HEK293T (cell line): Measurements from ENCODE around the gene ADGRD1.

Experiments
- CTCF ChIA-PET: fragments of 350-600 bp; formaldehyde crosslinking; extraction: SDS; loops from one replicate; lab custom pipeline; 2021; ENCODE audit warnings: antibody characterized with exemption, inconsistent platforms; lab: Yijun Ruan, JAX
- POLR2A ChIA-PET: fragments of 350-600 bp; formaldehyde crosslinking; extraction: SDS; loops from one replicate; lab custom pipeline; 2020; ENCODE audit warnings: antibody characterized with exemption, inconsistent platforms; lab: Yijun Ruan, JAX
- DNase-seq: peaks from one replicate; pipeline ENCODE4 v3.0.0; 2012; ENCODE audit warnings: mixed read lengths; ENCODE audit errors: extremely low spot score
- ARNT ChIP-seq: fragments of 450-650 bp; IDR thresholded peaks from 2 replicates; pipeline ENCODE4 v1.6.1; 2017; ENCODE audit warnings: mild to moderate bottlenecking
- BHLHE40 ChIP-seq: fragments of 450-650 bp; IDR thresholded peaks from 2 replicates; pipeline ENCODE4 v1.6.1; 2016; ENCODE audit warnings: mild to moderate bottlenecking, moderate library complexity, borderline replicate concordance
- CTBP1 ChIP-seq: fragments of 450-650 bp; IDR thresholded peaks from 2 replicates; pipeline ENCODE4 v1.6.1; 2016; ENCODE audit warnings: borderline replicate concordance
- ELF4 ChIP-seq: fragments of 450-650 bp; IDR thresholded peaks from 2 replicates; pipeline ENCODE4 v1.6.1; 2017; ENCODE audit warnings: antibody characterized with exemption
- FOXA1 ChIP-seq: fragments of 450-650 bp; IDR thresholded peaks from 2 replicates; pipeline ENCODE4 v1.6.1; 2016; ENCODE audit warnings: mild to moderate bottlenecking
- FOXK2 ChIP-seq: fragments of 450-650 bp; IDR thresholded peaks from 2 replicates; pipeline ENCODE4 v1.6.1; 2016; ENCODE audit warnings: mild to moderate bottlenecking
- FOXM1 ChIP-seq: fragments of 450-650 bp; IDR thresholded peaks from 2 replicates; pipeline ENCODE4 v1.6.1; 2017; ENCODE audit warnings: mild to moderate bottlenecking, borderline replicate concordance
- HDGF ChIP-seq: fragments of 450-650 bp; IDR thresholded peaks from 2 replicates; pipeline ENCODE4 v1.6.1; 2017; ENCODE audit warnings: antibody characterized with exemption, borderline replicate concordance
- L3MBTL2 ChIP-seq: fragments of 450-650 bp; conservative IDR thresholded peaks from 2 replicates; pipeline ENCODE4 v1.6.1; 2016; ENCODE audit warnings: mild to moderate bottlenecking
- LEF1 ChIP-seq: fragments of 450-650 bp; IDR thresholded peaks from 2 replicates; pipeline ENCODE4 v1.6.1; 2017; ENCODE audit warnings: mild to moderate bottlenecking, borderline replicate concordance
- NFRKB ChIP-seq: fragments of 450-650 bp; IDR thresholded peaks from 2 replicates; pipeline ENCODE4 v1.6.1; 2016; ENCODE audit warnings: mild to moderate bottlenecking, moderate library complexity
- SP1 ChIP-seq: fragments of 450-650 bp; IDR thresholded peaks from 2 replicates; pipeline ENCODE4 v1.6.1; 2017
- SUZ12 ChIP-seq: fragments of 450-650 bp; IDR thresholded peaks from 2 replicates; pipeline ENCODE4 v1.6.1; 2016; ENCODE audit warnings: mild to moderate bottlenecking
- TARDBP ChIP-seq: fragments of 450-650 bp; IDR thresholded peaks from 2 replicates; pipeline ENCODE4 v1.6.1; 2016
- ZNF384 ChIP-seq: fragments of 450-650 bp; IDR thresholded peaks from 2 replicates; pipeline ENCODE4 v1.6.1; 2016
- TF ChIP-seq, protein P1 (sequence below): fragments of 450-650 bp; IDR thresholded peaks from 2 replicates; pipeline ENCODE4 v1.6.1; 2016

ADGRD1 gene

DNA sequence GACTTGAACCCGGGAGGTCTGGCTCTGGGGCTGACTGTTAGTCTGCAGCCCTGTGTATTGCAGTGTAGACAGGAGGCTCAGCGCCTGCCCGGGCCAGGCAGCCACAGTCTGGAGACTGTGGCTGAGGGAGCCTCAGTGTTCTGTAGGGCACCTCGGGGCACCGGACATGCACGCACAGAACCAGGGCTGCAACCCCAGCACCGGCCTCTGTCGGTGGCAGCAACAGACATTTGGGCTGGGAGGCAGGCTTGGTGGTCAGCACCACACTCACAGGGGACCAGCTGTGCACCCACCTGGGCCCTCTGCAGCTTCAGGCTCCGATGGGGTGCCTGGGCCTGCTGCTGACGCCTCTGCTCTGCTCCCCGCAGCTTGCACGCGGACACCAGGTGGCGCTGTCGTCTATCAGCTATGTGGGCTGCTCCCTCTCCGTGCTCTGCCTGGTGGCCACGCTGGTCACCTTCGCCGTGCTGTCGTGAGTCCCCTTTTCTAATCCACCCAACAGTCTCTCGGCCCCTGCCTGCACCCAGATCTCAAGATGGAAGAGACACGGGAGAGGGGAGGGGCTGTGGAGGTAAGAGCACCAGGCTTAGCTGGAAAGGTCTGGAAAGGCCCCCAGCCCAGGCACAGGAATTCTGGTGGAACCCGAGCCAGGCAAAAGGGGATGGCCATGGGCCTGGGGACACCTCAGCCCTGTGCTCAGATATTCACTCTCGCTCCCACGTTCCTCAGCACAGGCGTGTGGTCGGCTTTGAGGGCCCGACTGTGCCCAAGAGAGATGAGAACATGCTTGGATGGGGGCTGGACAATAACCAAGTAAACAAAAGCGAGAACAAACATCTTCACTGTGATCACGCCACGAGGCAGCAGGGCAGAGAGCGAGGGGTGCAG, 151.0 kb downstream of the ADGRD1 start:
- CTCF ChIA-PET, result interaction anchor here (0.8 to 4.6 kb wide), 9 partner anchors 12 to 726 kb away, joined by 3 to 38 read pairs (median 3); no protein-coding TSS in a partner anchor

DNA sequence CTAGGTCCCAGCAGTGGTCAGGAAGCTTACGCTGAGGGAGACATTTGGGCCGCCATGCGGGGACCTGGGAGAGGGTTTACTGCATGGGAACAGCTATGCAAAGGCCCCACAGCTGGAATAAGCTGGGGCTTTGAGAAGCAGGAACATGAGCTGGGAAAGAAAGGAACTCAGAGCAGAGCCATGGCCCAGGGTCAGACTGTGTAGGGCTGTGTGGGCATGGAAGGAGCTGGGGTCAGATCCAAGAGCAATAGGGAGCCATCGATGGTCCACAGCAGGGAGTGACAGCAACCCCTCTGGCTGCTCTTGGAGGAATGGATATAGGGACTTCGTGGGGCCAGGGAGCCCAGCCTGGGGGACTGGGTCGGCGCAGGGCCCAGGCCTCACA, 151.6 kb downstream of the ADGRD1 start:
- POLR2A ChIA-PET, result interaction anchor here (1.1 kb wide), 2 partner anchors 8 to 723 kb away, joined by 3 to 4 read pairs; partner anchors contain the start of gene MMP17
- DNase-seq, result no peak
- TF ChIP-seq FOXK2, result no peak
- TF ChIP-seq, protein P1, sequence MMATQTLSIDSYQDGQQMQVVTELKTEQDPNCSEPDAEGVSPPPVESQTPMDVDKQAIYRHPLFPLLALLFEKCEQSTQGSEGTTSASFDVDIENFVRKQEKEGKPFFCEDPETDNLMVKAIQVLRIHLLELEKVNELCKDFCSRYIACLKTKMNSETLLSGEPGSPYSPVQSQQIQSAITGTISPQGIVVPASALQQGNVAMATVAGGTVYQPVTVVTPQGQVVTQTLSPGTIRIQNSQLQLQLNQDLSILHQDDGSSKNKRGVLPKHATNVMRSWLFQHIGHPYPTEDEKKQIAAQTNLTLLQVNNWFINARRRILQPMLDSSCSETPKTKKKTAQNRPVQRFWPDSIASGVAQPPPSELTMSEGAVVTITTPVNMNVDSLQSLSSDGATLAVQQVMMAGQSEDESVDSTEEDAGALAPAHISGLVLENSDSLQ, result no peak
- no peak for TF ChIP-seq FOXM1
- CTCF ChIA-PET, result interaction anchor here (0.8 to 4.6 kb wide), 6 partner anchors 12 to 643 kb away, joined by 3 to 38 read pairs (median 4); no protein-coding TSS in a partner anchor

More for the DNA sequence above, 151.0 kb downstream of the ADGRD1 start:
- TF ChIP-seq L3MBTL2 (no peak), FOXM1 (no peak), BHLHE40 (no peak), ELF4 (no peak), LEF1 (no peak), FOXK2 (no peak), TARDBP (no peak), SP1 (no peak), HDGF (no peak)
- TF ChIP-seq, protein P1, result no peak
- peak; percentile 85 for DNase-seq
- POLR2A ChIA-PET, result interaction anchor here (1.1 kb wide), 1 partner anchor 9 kb away, joined by 4 read pairs; no protein-coding TSS in a partner anchor

DNA sequence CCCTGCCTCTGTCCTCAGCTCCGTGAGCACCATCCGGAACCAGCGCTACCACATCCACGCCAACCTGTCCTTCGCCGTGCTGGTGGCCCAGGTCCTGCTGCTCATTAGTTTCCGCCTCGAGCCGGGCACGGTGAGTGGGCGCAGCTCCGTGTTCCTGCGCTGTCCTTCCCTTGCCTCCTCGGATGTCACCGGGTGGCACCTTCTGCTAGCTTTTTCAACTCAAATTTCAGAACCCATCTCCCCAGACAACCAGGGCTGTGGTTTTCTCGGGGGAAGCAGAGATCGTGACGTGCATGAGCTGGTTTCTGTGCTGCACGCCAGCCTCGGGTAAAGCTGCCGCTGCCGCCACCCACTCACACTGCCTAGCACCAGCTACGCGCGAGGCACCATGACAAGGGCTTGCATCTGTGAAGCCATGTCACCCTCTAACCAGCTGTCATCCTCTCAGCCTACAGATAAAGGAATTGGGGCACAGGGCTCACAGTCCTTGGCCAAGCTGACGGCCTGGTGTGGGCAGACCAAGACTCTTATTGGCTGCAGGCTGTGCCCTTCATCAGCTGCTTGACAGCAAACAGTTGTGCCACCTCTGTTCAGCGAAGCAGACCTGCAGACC, 152.1 kb downstream of the ADGRD1 start:
- POLR2A ChIA-PET, result interaction anchor here (1.1 kb wide), 2 partner anchors 8 to 722 kb away, joined by 3 to 4 read pairs; partner anchors contain the start of gene MMP17
- no peak for DNase-seq
- no peak for TF ChIP-seq HDGF
- no peak for TF ChIP-seq FOXA1
- no peak for TF ChIP-seq FOXM1
- TF ChIP-seq TARDBP, result no peak
- TF ChIP-seq ZNF384, result no peak
- TF ChIP-seq, protein P1, result no peak
- no peak for TF ChIP-seq SUZ12
- TF ChIP-seq LEF1, result no peak
- TF ChIP-seq FOXK2, result no peak
- no peak for TF ChIP-seq ARNT
- no peak for TF ChIP-seq NFRKB
- no peak for TF ChIP-seq BHLHE40
- no peak for TF ChIP-seq CTBP1
- TF ChIP-seq L3MBTL2, result no peak
- TF ChIP-seq SP1, result no peak
- CTCF ChIA-PET, result interaction anchor here (1.9 to 4.6 kb wide), 3 partner anchors 11 to 189 kb away, joined by 5 to 38 read pairs (median 8); no protein-coding TSS in a partner anchor

DNA sequence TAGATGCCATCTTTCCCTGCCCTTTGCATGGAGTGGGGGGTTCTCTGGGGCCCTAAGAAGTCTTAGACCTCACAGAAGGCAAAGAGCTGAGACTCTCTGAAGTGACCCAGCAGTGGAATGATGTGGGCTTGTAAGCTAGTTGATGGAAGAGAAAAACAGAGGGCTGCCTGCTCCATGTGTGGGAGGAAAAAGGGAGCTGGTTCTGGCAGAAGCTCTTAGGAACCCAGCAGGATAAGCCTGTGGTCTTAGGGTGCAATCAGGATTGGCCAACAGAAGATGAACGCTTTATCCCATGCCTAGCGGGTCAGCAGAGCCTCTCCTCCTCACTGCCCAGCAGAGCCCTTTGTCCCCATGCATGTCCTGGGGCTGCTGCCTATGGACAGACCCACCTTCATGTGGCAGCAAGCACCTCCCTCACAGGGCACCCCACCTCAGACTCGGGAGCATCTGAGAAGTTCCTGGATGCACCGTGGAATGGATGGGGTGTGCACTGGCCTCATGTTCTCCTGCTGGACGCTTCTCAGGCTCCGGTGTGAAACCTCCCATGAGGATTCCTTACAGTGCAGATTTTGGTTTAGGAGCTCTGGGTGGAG, 152.7 kb downstream of the ADGRD1 start:
- no peak for DNase-seq
- ChIA-PET CTCF (interaction anchor here (0.6 to 4.6 kb wide), 3 partner anchors 26 to 980 kb away, joined by 4 to 38 read pairs (median 5); no protein-coding TSS in a partner anchor), POLR2A (interaction anchor here (1.1 kb wide), 1 partner anchor 722 kb away, joined by 3 read pairs; the partner anchor contains the start of gene MMP17)
- TF ChIP-seq CTBP1, result no peak
- TF ChIP-seq SUZ12, result no peak
- no peak for TF ChIP-seq NFRKB
- no peak for TF ChIP-seq SP1
- no peak for TF ChIP-seq ARNT
- TF ChIP-seq TARDBP, result no peak
- TF ChIP-seq FOXA1, result no peak

DNA sequence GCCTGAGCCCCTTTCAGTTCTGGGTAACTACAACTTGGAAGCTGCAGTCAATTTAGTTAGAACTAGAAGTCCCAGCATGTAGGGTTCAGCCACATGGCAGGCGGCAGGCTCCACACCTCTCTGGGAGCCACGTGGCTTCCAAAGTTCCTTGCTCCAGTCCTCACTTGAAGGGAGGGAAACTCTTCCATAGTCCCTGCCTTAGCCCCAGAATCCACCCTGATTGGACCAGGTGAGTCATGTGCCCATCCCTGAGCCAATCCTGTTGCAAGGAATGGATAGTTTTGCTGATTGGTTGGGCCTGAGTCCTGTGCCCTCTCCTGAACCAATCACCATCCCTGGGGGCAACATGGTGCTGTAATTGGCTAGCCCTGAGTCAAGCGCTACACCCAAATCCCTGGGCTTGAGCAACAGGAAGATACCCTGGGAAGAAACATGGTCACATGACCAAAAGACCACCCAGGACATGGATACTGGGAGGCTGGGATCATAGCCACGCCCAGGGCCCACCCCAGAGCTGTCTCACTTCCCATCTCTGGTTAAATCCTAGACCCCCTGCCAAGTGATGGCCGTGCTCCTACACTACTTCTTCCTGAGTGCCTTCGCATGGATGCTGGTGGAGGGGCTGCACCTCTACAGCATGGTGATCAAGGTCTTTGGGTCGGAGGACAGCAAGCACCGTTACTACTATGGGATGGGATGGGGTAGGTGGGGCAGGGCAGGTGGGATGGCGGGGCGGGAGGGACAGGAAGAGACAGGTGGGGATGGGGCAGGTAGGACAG, 154.7 kb downstream of the ADGRD1 start:
- ChIA-PET CTCF (no interaction called here), POLR2A (no interaction called here)
- no peak for DNase-seq
- TF ChIP-seq NFRKB (no peak), FOXA1 (no peak), FOXM1 (no peak), L3MBTL2 (peak; percentile 51), BHLHE40 (no peak), ELF4 (no peak), ARNT (no peak)
- TF ChIP-seq, protein P1, result no peak
